GM12878 (cell line): Measurements from ENCODE around the gene IKZF1. TPM values are rescaled to one million over a fixed set of nuclear protein-coding genes. Genes with fewer than 3 reads are reported as not detected.
A peak's percentile ranks its signal among the peaks of the same experiment; 100 is the strongest.

Experiments used
- ATAC-seq: fragments of 200-7000 bp; cut with Tn5 transposase; 3 replicates; pipeline ENCODE4 v1.9.1; 2020; ENCODE audit warnings: mild to moderate bottlenecking, moderate library complexity
- BruUV-seq: library from RNA; stranded (reverse); fragments of 400-500 nt; replicated peaks from 2 replicates; lab custom pipeline; 2021; lab: Mats Ljungman, UMichigan
- CTCF ChIA-PET: fragments of 300-600 bp; sonication (Branson Sonifier 250); formaldehyde crosslinking; extraction: SDS; loops from one replicate; lab custom pipeline; 2021; ENCODE audit warnings: inconsistent platforms; lab: Yijun Ruan, JAX
- POLR2A ChIA-PET: fragments of 350-600 bp; formaldehyde crosslinking; extraction: SDS; loops from one replicate; lab custom pipeline; 2021; ENCODE audit warnings: inconsistent platforms; lab: Charles Lee
- RAD21 ChIA-PET: fragments of 300-600 bp; sonication (Branson Sonifier 250); formaldehyde crosslinking; loops from one replicate; lab custom pipeline; 2023; ENCODE audit warnings: antibody characterized with exemption; ENCODE audit not compliant: unreplicated experiment; lab: Charles Lee
- SMC1A ChIA-PET: fragments of 300-600 bp; sonication (Branson Sonifier 250); formaldehyde crosslinking; loops from one replicate; lab custom pipeline; 2023; ENCODE audit not compliant: unreplicated experiment, uncharacterized antibody; lab: Charles Lee
- DNase-seq: peaks from one replicate; pipeline ENCODE4 v3.0.0-alpha.2; 2011; ENCODE audit warnings: low read depth, low spot score
- FAIRE-seq: peaks from 3 replicates; lab custom pipeline; 2011; peaks lifted over from hg19 to GRCh38; lab: Jason Lieb, UNC
- H2AFZ ChIP-seq: 2 replicates; pipeline ENCODE4 v1.6.0; 2011; ENCODE audit warnings: low read depth, low read length, control low read depth; ENCODE audit not compliant: control insufficient read depth
- H3K27ac ChIP-seq: 2 replicates; pipeline ENCODE4 v1.5.1; 2011; ENCODE audit warnings: control low read depth; ENCODE audit not compliant: control insufficient read depth, insufficient read depth
- H3K27me3 ChIP-seq, 2 experiments: replicated peaks in 1 of 2; 2 replicates each; pipeline versions ENCODE4 v1.6.0 to v1.6.1; 2011; ENCODE audit warnings: low read length in 1 of 2; ENCODE audit not compliant: control insufficient read depth in 2 of 2, insufficient read depth in 2 of 2
- H3K36me3 ChIP-seq, 2 experiments: 2 replicates each; pipeline ENCODE4 v1.5.1; 2011; ENCODE audit warnings: low read length in 1 of 2; ENCODE audit not compliant: control insufficient read depth in 2 of 2, insufficient read depth in 2 of 2
- H3K4me1 ChIP-seq: 2 replicates; pipeline ENCODE4 v1.6.1; 2011; ENCODE audit warnings: mild to moderate bottlenecking, low read length, moderate library complexity, mixed read lengths; ENCODE audit not compliant: control insufficient read depth, insufficient read depth
- H3K4me2 ChIP-seq: 2 replicates; pipeline ENCODE4 v1.6.0; 2011; ENCODE audit warnings: control low read depth; ENCODE audit not compliant: control insufficient read depth, insufficient read depth
- H3K4me3 ChIP-seq: fragments of 200-600 bp; sonication (generic); 2 replicates; pipeline ENCODE4 v1.5.1; 2016
- H3K79me2 ChIP-seq: 2 replicates; pipeline ENCODE4 v1.6.0; 2011; ENCODE audit warnings: low read length; ENCODE audit not compliant: control insufficient read depth, insufficient read depth
- H3K9ac ChIP-seq: 2 replicates; pipeline ENCODE4 v1.8.0; 2011; ENCODE audit warnings: low read length, control low read depth, mixed read lengths; ENCODE audit not compliant: control insufficient read depth, insufficient read depth
- H3K9me3 ChIP-seq: replicated peaks from 3 replicates; pipeline ENCODE4 v1.5.1; 2011; ENCODE audit warnings: mild to moderate bottlenecking, low read length; ENCODE audit not compliant: control insufficient read depth, insufficient read depth
- H4K20me1 ChIP-seq: 2 replicates; pipeline ENCODE4 v1.6.0; 2011; ENCODE audit not compliant: control insufficient read depth, insufficient read depth
- ASH2L ChIP-seq: fragments of 300-600, 200-600 bp; sonication (generic); IDR thresholded peaks from 2 replicates; pipeline ENCODE4 v1.6.1; 2017; ENCODE audit warnings: low read depth, mild to moderate bottlenecking, borderline replicate concordance
- EZH2 ChIP-seq: IDR thresholded peaks from 2 replicates; pipeline ENCODE4 v1.6.1; 2012; ENCODE audit warnings: low read depth, mild to moderate bottlenecking, control low read depth, inconsistent platforms, low read length, borderline replicate concordance; ENCODE audit not compliant: control insufficient read depth
- KDM1A ChIP-seq: fragments of 200-600 bp; sonication (generic); IDR thresholded peaks from 2 replicates; pipeline ENCODE4 v1.6.1; 2016; ENCODE audit warnings: borderline replicate concordance
- MTA2 ChIP-seq: fragments of 450-650 bp; IDR thresholded peaks from 2 replicates; pipeline ENCODE4 v1.6.1; 2016; ENCODE audit warnings: low read depth, mild to moderate bottlenecking, moderate library complexity
- NFYA ChIP-seq: IDR thresholded peaks from 2 replicates; pipeline ENCODE4 v1.6.1; 2011; ENCODE audit warnings: low read depth, mild to moderate bottlenecking, low read length, improper control_type of control experiment, borderline replicate concordance
- PAX8 ChIP-seq: fragments of 450-650 bp; IDR thresholded peaks from 2 replicates; pipeline ENCODE4 v1.6.1; 2017; ENCODE audit warnings: mild to moderate bottlenecking, moderate library complexity
- WGBS: methylation state at CpG from one replicate; pipeline ENCODE4 v1.1.6; 2016; ENCODE audit warnings: low lambda C conversion rate; ENCODE audit not compliant: insufficient replicate concordance, insufficient coverage; ENCODE audit errors: missing lambda C conversion rate; 5-methylcytosine and 5-hydroxymethylcytosine counted together
- in situ Hi-C: fragments of 300-500 bp; cut with MboI; formaldehyde crosslinking; loops from 9 replicates; pipeline ENCODE4 v1.14.3; 2018; ENCODE audit warnings: mixed read lengths
- intact Hi-C: fragments of 100-400 bp; cut with micrococcal nuclease; formaldehyde crosslinking; loops from one replicate; pipeline ENCODE4 v1.14.2; 2022; ENCODE audit not compliant: unreplicated experiment
- polyA plus RNA-seq, 11 experiments: library from polyadenylated mRNA; depleted of rRNA in 4 of 11; unstranded in 6 of 11; stranded (reverse) in 5 of 11; fragments of >200 nt; fragmentation: Nextera tagmentation in 4 of 11; fragmentation: Illumina TruSeq in 1 of 11; extraction: Ambion mirVana in 4 of 11; extraction: Trizol in 1 of 11; gene quantifications; 1 replicate in 1 of 11; 2 replicates in 10 of 11; pipeline versions ENCODE4 v1.2.1 to v1.2.3, GENCODE V29; 2011 to 2016; ENCODE audit warnings: inconsistent platforms in 2 of 11, missing spikeins in 2 of 11, low read depth in 1 of 11
- total RNA-seq, 4 experiments: library from RNA; depleted of rRNA in 3 of 4; stranded (reverse); fragments of >200 nt in 3 of 4; fragmentation: Illumina TruSeq in 1 of 4; extraction: Trizol in 1 of 4; gene quantifications; 2 replicates each; pipeline versions ENCODE4 v1.2.1 to v1.2.3, GENCODE V29; 2013 to 2021

The IKZF1 gene
- total and polyA plus RNA-seq, 10 of the 15 experiments (the other 5 are each of a cell fraction or from before 2014, with no cell fraction given), result 27.2 to 125 (median 71.6) TPM

- Histone ChIP-seq H3K4me1 (peaks cover 10% of the 10 kb centered on the region), H3K36me3 (no peaks in the 10 kb centered on the region), H3K79me2 (peaks cover 73% of the 10 kb centered on the region), H3K4me3 (peak overlapping the region; percentile 71), H3K27ac (peak overlapping the region; percentile 67)
- no peak for DNase-seq
- 1% methylated on average over 10 of the region's 10 CpGs for WGBS
- 0 out of 2 replicates have a peak, but pooled peaks have one; percentile 50 for TF ChIP-seq ASH2L
- TF ChIP-seq KDM1A, result peak; percentile 98
- no peak for TF ChIP-seq NFYA
- peak; percentile 95; the same call in 1 of the 2 replicates for TF ChIP-seq PAX8
- 0 out of 2 replicates have a peak, but pooled peaks have one; percentile 14 for TF ChIP-seq MTA2
- TF ChIP-seq EZH2, result no peak
- TF ChIP-seq, all 136 proteins: peak for 4
- no TSS peak for BruUV-seq
- in situ Hi-C loops, result no loop called here
- RAD21 ChIA-PET, result interaction anchor here (0.7 to 13.0 kb wide), 16 partner anchors 13 to 164 kb away, joined by 3 to 293 read pairs (median 5); no protein-coding TSS in a partner anchor
- CTCF ChIA-PET, result interaction anchor here (0.6 to 14.5 kb wide), 19 partner anchors 7 to 167 kb away, joined by 3 to 250 read pairs (median 3); no protein-coding TSS in a partner anchor
- intact Hi-C loops, result loop anchor here (1.0 to 5.0 kb wide), 3 partner anchors 36 to 111 kb away; no protein-coding TSS in a partner anchor
- Histone ChIP-seq H3K27me3 (no peaks in the 10 kb centered on the region), H3K4me2 (peak overlapping the region; percentile 71), H3K9me3 (no peaks in the 10 kb centered on the region), H4K20me1 (no peaks in the 10 kb centered on the region), H2AFZ (no peak overlapping the region), H3K9ac (peak overlapping the region; percentile 50)
- FAIRE-seq, result peak; percentile 62
- SMC1A ChIA-PET, result interaction anchor here (0.8 to 12.9 kb wide), 20 partner anchors 10 to 112 kb away, joined by 3 to 356 read pairs (median 6); no protein-coding TSS in a partner anchor
- ATAC-seq, result peak; percentile 25
- POLR2A ChIA-PET, result interaction anchor here (1.0 to 12.6 kb wide), 8 partner anchors 9 to 35 kb away, joined by 3 to 165 read pairs (median 10); no protein-coding TSS in a partner anchor
Observed at GRCh38 chr7:50306494-50307367, 2.2 kb downstream of the IKZF1 start.
